NCI-H2081 (cell line): Measurements from ENCODE around the gene GATC.
"Not testable (repeated sequence)": the region's sequence is repeated elsewhere in the genome, so short reads cannot be mapped to it uniquely, and the experiment has no call there.

Source experiments
- DNase-seq, 2 experiments: peaks; one replicate each; lab custom pipeline; 2025; lab: John Stamatoyannopoulos, UW

Gene GATC

DNA sequence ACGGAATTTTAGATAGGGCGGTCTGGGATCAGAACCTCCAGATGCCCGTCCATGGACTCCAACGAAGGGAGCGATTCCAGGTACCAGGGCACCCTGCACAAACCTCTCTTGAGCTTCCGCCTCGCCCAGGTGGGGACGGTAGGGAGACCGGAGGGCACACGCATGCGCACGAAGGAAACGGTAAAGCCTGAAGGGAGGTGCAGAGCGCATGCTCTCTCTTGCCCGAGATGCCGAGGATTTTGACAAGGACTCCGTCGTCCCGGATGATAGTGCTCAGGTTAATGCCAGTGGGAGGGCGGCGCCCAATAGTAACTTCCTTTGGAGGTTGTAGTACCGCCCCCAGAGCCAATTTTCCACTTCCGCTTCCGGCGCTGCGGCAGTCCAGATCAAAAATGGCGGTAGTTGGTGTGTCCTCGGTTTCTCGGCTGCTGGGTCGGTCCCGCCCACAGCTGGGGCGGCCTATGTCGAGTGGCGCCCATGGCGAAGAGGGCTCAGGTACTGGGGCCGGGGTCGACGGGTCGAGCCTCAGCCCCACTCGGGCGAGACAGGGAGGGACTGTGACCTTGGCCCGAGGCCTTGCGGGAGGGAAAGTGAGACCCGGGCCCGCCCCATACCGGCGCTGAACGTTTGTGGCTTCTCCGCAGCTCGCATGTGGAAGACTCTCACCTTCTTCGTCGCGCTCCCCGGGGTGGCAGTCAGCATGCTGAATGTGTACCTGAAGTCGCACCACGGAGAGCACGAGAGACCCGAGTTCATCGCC is 8.3 kb upstream of the GATC start, which contains the start of gene COX6A1:
Gene COX6A1 (plus strand): TSS at position 379 of the 760 bp plus-strand sequence. CDS start 14 bp downstream, at position 393.
- DNase-seq, result peak; percentile 99 to 100

DNA sequence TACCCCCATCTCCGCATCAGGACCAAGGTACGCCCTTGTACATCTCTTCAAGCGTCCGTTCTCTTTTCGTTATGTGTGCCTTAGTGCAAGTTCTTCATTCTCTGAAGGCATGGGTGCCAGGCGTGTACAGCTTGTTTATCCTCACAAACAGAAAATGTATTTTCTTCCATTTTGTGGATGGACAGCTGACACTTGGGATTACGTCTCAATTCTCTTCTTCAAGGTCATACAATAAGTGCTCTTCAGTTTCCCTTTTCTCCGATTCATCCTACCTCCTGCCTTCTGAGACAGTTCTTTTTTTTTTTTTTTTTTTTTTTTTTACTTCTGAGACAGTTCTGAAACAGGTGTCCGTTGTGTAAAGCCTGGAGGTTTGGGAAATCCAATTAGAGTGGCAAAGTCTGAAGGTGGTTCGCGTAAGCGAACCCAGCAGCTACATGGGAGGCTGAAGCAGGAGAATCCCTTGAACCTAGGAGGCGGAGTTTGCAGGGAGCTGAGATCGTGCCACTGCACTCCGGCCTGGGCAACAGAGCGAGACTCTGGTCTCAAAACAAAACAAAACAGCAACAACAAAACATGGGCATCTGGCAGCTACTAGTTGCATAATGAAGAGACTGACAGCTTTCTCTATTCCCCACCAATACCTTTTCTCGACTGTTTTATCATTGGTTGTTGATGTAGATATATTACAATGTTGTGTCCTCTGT is 7.6 kb upstream of the GATC start:
- no peak for DNase-seq

DNA sequence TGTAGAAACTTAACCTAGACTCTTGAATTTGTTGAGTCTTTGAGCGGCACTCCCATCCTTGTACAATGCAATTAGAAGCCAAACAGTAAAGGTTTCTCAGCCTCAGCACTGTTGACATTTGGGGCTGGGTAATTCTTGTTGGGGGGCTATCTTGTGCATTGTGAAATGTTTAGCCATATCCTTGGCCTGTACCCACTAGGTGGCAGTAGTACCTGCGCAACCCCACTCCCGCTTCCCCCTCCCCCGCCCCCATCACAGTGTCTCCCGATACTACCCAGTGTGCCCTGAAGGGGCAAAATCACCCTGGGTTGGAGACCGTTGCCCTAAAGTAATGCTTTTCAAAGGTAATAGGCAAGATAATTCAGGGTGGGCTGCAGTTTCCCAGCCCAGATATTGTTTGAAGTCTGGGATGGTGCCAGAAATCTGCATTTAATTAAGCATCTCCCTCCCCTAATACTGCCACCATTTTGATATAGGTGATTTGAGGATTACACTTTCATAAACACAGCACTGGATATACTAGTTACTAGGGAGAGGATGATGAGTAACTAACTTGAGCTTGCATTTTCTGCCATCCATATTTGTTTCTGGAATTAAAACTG is 6.5 kb upstream of the GATC start:
- peak; percentile 69 to 72 for DNase-seq

DNA sequence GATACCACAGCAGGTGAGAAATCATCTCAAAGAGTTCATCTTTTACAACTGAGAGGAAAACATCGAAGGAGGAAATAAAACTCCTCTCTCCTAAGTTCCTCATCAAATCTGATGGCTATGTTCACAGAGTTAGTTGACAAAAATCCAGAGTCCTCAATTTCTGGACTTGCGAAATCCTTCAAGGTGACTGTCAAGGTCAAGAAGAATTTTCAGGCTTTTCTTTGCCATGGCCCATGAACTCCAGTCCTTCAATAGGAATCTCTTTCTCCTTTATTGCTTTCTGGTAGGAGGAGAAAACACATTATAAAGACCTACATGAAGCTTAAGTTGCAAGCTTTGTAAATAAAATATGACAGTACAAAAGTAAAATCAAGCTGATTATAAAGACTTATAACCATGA is 1.6 kb upstream of the GATC start:
- DNase-seq, result no peak

DNA sequence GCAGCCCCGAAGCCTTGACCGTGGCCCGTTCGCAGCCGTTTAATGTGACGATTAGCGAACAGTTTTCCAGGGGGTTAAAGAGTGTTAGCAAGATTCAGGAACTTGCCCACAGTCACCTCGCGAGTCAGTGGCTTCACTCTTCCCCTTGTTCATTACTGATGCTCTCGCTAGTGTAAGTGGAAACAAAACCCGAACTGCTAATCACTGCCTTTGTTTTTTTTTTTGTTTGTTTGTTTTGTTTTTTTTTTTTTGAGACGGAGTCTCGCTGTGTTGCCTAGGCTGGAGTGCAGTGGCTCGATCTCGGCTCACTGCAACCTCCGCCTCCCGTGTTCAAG is 567 bp downstream of the GATC start:
- DNase-seq, result not testable (repeated sequence)

DNA sequence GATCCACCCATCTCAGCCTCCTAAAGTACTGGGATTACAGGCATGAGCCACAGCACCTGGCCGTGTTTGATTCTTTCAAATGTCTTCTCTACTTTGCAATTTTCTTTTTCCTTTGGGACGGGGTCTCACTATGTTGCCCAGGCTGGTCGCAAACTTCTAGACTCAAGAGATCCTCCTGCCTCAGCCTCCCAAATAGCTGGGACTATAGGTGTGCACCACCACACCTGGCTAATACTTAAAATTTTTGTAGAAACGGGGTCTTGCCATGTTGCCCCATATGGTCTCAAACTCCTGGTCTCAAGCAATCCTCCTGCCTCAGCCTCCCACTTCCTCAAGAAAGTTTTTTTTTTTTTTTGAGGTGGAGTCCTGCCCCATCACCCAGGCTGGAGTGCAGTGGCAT is 1.7 kb downstream of the GATC start:
- no peak for DNase-seq

DNA sequence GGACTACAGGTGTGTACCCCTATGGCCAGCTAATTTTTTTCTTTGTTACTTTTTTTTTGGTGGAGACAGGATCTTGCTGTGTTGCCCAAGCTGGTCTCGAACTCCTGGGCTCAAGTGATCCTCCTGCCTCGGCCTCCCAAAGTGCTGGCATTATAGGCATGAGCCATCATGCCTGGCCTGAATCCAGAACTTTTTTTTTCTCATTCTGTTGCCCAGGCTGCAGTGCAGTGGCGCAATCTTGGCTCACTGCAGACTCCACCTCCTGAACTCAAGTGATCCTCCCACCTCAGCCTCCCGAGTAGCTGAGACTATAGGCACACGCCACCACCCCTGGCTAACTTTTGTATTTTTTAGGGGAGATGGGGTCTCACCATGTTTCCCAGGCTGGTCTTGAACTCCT is 6.3 kb downstream of the GATC start:
- DNase-seq, result not testable (repeated sequence)

DNA sequence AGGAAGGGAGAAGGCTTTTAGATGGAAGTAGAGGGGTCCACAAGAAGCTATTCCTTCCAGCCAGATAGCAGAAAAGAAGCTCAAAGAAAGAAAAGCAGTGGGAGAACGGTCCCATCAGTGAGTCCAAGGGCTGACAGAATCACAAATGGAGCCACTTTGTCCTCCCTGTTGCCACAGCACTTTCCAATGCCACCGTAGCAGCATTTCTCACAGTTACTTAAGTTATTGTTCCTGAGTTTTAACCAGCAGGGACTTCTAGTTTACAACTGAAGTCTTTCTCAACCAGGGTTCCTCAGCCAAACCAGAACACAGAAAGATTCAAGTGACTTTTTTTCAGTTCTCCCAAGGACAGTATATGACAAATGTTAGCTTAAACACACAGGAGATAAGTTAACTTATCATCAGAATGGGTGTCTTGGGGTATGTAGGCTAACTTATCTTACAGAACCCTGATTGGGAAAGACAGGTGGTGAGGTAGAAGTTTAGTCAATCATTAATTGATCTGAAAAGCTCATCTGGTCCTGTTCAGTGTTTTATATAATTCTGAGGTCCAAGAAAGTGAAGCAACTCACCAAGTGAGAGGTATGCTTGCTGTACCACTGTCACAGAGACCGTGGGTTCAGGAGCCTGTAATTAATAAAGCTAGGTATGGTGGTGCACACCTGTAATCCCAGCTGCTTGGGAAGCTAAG is 7.0 kb downstream of the GATC start:
- DNase-seq, result no peak

DNA sequence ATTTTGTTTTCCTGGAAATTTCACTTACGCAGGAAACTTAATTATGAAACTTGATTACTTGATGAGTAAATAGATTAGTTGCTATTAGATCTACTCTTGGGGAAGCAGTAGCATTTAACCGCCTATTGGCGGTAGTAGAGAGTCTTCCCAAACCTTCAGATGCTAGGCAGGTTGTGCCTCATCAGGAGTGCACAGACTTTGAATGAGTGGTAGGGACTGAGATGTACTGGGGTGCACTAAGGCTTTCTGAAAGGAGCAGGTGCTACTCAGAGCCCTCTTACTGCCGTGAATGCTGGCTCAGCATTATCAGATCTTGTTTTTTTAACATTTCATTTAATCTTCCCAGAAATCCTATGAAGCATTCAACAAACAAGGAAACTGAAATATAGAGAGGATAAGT is 7.7 kb downstream of the GATC start:
- DNase-seq, result peak in 1 of 2 experiments; percentile 18

DNA sequence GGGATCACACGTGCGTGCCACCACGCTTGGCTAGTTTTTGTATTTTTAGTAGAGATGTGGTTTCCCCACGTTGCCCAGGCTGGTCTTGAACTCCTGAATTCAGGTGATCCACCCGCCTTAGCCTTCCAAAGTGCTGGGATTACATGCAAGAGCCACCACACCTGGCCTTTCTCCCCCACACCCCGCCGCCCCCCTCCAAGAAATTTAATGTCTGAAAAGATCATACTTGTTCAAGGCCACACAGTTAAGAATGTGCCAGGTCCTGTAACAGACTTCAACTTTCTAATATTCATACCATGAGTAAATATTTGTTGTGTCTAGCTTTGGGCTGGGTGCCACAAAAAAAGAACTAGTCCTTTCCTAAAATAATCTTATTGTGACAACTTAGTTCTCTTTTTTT is 9.1 kb downstream of the GATC start:
- no peak for DNase-seq

DNA sequence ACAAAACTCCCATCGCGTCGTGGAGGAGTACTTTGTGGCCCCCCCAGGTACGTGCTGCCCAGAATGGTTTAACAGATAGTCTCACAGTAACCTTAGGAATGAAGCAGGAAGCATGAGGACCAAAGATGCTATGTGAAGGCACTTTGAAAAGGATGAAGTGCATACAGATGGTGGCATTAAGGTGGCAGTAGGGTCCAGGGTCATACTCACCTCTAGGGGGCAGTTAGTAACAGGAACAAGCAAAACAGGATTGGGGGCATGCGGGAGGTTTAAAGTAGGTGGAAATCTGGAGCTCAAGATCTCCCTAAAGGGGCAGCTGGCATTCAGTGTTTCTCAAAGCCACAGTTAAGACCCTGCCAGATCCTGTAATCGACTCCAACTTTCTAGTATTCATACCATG is 10.9 kb downstream of the GATC start:
- no peak for DNase-seq

DNA sequence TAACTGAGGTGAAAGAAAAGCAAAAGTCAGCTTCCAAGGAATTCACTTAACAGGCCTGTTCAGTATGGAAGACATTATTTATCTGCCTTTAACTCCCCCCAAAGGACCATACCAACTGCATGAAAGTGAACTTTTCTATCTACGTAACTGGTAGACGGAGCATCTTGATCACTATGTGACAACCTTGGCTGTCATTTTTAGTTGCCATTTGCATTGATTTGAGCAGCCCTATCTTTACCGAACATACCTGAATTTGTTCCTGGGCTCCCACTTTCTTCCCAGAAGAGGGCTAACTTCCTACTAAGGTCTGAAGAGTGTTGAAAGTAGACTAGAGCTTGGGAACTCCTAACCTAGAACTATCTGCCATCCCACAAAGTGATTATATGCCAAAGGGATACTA is 13.9 kb downstream of the GATC start:
- no peak for DNase-seq

DNA sequence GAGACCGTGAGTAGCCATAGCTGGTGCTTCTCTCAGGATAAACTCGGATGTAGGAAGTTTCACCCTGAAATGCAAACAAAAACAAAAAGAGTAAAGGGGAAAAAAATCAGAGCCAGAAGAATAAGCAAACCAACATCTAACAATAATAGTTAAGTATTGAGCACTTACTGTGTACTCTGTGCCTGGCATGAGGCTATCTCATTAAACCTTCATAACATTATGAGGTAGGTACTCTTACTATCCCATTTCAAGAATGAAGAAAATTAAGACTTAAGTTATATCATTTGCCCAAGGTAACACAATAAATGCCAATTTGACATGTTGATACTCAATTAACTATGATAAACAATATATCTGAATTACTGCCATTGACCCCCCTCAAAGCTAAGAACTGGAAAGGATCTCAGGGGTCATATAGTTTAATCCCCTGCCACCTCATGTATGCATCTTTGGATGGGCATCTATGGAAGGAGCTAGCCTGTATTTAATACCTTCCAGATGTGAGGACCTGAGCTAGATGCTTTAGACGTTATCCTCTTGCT is 15.9 kb downstream of the GATC start:
- DNase-seq, result no peak

DNA sequence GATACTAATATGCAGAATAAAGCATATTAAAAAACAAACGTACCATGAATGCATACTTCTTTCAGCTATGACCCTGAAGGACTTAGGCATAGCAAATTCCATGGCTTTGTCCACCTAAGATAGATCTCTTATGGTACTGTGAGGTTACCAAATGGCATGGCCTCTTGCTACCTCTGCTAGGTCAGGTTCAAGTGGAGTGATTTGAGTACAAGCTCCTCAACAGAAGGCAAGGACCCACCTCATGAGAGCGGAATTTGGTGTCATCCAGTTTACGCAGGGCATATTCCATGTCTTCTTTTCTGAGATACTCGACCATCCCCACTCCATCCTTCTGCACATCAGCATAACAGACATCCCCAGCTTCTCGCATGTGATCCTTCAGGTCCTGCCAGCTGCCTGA is 17.5 kb downstream of the GATC start:
- no peak for DNase-seq

DNA sequence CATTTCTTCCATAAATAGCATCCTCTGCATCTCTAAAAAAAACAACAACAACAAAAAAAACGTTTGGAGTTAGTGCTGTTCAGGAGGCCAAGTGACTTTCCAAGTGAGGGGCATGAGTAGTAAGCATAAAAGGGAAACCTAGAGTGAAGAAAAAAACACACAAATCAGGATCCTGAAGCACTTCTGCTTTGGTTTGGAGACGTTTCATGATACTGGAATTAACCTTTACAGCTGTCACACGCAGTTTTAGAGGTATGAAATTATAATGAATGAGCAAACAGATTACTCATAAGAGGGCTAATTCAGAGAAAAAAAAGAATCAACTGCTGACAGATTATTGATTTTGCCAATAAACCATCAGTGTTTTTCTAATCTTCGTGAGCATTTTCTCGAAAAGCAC is 19.5 kb downstream of the GATC start:
- no peak for DNase-seq

DNA sequence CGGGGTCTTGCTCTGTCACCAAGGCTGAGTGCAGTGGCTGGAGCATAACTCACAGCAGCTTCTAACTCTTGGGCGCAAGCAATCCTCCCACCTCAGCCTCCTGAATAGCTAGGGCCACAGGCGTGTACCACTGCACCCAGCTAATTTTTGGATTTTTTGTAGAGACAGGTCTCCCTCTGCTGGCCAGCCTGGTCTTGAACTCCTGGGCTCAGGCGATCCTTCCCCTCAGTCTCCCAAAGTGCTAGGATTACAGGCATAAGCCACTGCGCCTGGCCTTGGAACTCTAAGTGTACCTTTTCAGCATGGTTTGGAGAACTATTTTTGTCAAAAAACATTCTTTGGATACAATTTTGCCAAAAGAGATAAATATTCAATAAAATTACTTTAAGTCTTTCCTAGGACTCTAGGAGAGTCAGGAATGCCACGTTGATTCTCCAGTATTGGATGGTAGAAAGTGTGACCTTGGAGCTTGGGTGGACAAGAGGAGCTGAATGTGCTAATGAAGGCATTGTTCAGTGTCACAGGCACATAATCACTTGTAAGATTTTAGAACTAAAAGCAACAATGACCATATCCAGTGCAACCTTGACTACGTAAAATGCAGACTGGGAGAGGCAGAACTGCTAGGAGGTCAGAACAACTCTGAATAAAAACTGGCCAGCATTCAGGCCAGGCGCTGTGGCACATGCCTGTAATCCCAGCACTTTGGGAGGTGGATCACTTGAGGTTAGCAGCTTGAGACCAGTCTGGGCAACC is 20.5 kb downstream of the GATC start:
- peak; percentile 26 to 36 for DNase-seq

DNA sequence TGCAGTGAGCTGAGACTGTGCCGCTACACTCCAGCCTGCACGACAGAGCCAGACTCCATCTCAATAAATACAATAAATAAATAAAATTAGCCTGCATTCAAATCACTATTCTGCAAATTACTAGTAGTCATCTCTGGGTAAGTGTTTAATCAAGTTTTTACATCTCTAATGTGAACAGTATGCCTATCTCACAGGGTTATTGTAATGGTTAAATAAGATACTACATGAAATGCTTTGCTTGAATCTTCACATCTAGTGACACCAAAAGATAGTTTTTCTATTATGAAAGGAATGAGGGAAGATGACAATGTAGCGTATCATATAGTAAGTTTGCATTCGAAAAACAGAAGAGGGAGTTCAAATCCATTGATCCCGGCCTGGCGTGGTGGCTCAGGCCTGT is 21.2 kb downstream of the GATC start:
- no peak for DNase-seq

DNA sequence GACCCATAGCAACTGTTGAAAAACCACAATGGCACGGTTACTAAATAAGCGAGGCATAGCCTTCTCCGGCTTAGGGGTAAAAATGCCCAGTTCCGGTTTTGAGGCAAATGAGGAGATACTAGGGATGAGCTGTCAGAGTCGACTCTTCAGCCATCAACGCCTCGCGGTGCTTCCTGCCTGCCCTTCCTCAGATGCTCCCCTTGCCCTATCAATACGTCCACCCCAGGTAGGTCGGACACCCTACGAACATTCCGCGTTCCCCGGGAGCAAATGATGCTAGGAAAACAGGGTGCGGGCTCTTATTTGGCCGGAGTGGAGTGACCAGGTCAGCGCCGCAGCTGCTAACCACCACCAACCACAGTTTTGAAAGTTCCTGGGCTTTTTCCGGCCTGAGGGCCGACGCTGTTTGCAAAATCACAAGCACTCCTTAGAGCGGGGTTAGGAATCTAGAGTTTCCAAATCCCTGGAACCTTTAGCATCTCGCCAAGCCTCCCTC is 22.1 kb downstream of the GATC start:
- peak in 1 of 2 experiments; percentile 42 for DNase-seq

DNA sequence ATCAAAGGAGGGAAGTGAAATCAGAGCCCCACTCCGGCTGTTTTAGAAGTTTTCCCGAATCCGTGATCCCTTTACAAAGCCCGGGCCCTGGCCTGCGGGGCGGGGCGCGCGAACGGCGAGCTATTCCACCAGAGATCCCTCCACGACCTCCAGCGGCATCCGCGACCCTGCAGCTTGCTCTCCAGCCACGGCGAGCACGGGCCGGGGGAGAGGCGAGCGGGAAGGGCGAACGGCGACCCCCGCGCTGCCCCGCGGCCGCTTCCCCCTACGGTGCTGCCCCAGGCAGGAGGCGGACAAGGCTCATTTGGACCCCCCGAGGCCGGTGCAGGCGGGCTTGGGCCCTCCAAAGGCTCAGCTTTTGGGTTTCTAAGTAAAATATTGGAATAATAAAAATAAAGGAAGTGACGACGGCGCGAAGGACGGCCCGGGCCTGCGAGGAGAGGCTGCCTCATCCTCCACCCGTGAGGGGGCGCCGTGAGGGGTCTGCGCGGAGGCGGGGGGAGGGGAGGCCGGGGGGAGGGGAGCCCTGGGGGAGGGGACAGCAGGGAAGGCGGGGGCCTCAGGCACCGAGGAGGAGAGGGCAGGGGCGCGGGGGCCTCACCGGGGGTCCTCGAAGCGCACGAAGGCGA is 22.7 kb downstream of the GATC start:
- DNase-seq, result no peak

DNA sequence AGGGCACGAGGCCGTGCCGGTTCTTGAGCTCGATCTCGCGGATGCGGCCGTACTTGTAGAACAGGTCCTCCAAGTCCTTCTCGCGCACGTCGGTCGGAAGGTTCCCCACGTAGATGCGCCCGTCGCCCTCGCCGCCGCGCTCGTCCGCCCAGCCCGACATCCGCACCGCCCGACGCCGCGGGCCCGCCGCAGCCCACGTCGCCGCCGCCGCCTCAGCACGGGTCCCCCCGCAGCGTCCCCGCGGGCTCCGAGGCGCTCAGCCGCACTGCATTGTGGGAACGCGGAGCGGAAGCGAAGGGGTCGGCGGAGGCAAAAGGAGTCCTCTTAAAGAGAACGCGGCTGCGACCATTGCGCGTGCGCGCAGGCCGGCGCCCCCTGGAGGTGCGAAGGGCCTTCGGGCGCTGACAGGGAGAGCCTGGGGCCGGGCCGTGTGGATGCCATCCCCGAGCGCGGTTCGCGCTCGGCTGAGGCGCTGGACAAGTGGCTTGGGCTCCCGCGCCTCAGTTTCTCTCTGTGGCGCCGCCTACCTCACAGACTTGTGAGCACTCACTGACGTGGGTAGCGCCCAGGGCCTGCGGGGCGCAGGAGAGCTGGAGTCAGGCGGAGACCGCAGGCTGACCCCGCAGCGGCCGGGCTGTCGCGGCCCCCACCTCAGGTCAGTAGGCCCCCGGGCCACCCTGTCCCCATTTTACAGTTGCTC is 23.4 kb downstream of the GATC start, which contains the start of gene SRSF9:
Gene SRSF9 (minus strand): TSS at position 299 of the 700 bp plus-strand sequence. CDS start 139 bp downstream, at position 160.
- peak; percentile 96 for DNase-seq
